G401.6 (cell line): ENCODE data around the gene PTPRQ.
"Not testable (repeated sequence)": the region's sequence is repeated elsewhere in the genome, so short reads cannot be mapped to it uniquely, and the experiment has no call there.

Experiments
- FAIRE-seq: peaks from 2 replicates; lab custom pipeline; 2012; peaks lifted over from hg19 to GRCh38; lab: Jason Lieb, UNC

Gene PTPRQ

GRCh38 chr12:80472911-80473500 is 29.0 kb downstream of the PTPRQ start:
- FAIRE-seq, result peak; percentile 89

- not testable (repeated sequence) for FAIRE-seq
Measured at GRCh38 chr12:80477521-80478145, 33.6 kb downstream of the PTPRQ start.

- FAIRE-seq, result no peak
Measured at GRCh38 chr12:80484746-80485145, 40.7 kb downstream of the PTPRQ start.

GRCh38 chr12:80485222-80485987 is 41.4 kb downstream of the PTPRQ start:
- FAIRE-seq, result no peak

- no peak for FAIRE-seq
Measured at GRCh38 chr12:80490329-80490728, 46.3 kb downstream of the PTPRQ start.

- no peak for FAIRE-seq
Measured at GRCh38 chr12:80491166-80491565, 47.1 kb downstream of the PTPRQ start.

- FAIRE-seq, result no peak
Measured at GRCh38 chr12:80493466-80493865, 49.4 kb downstream of the PTPRQ start.

GRCh38 chr12:80494836-80495235 is 50.8 kb downstream of the PTPRQ start:
- FAIRE-seq, result no peak

GRCh38 chr12:80498059-80498728 is 54.2 kb downstream of the PTPRQ start:
- no peak for FAIRE-seq

GRCh38 chr12:80504389-80505163 is 60.5 kb downstream of the PTPRQ start:
- no peak for FAIRE-seq

- no peak for FAIRE-seq
Measured at GRCh38 chr12:80509781-80510556, 65.9 kb downstream of the PTPRQ start.

GRCh38 chr12:80512781-80513180 is 68.7 kb downstream of the PTPRQ start:
- no peak for FAIRE-seq

- no peak for FAIRE-seq
Measured at GRCh38 chr12:80513211-80513610, 69.2 kb downstream of the PTPRQ start.

GRCh38 chr12:80517655-80518054 is 73.6 kb downstream of the PTPRQ start:
- no peak for FAIRE-seq

GRCh38 chr12:80531646-80532045 is 87.6 kb downstream of the PTPRQ start:
- no peak for FAIRE-seq

- no peak for FAIRE-seq
Measured at GRCh38 chr12:80539029-80539428, 95.0 kb downstream of the PTPRQ start.

- FAIRE-seq, result no peak
Measured at GRCh38 chr12:80549298-80549697, 105.3 kb downstream of the PTPRQ start.

- no peak for FAIRE-seq
Measured at GRCh38 chr12:80551897-80552296, 107.9 kb downstream of the PTPRQ start.

- FAIRE-seq, result no peak
Measured at GRCh38 chr12:80553316-80553715, 109.3 kb downstream of the PTPRQ start.

GRCh38 chr12:80556566-80556965 is 112.5 kb downstream of the PTPRQ start:
- no peak for FAIRE-seq

GRCh38 chr12:80559766-80560165 is 115.7 kb downstream of the PTPRQ start:
- no peak for FAIRE-seq
